Keratinocyte (primary cell): ENCODE measurements around the gene PCSK2.

Source experiments
- CTCF ChIP-seq, 3 experiments: IDR thresholded peaks in 1 of 3; conservative IDR thresholded peaks in 1 of 3; optimal IDR thresholded peaks in 1 of 3; 2 replicates in 2 of 3; 3 replicates in 1 of 3; pipeline versions ENCODE3 to v1.5.1; 2011; ENCODE audit warnings: low read length in 3 of 3, mild to moderate bottlenecking in 3 of 3, moderate library complexity in 2 of 3, control low read depth in 1 of 3, inconsistent platforms in 1 of 3; ENCODE audit not compliant: insufficient read depth in 2 of 3; ENCODE audit errors: extremely low read depth in 1 of 3
- EZH2 ChIP-seq: IDR thresholded peaks from one replicate; pipeline ENCODE4 v1.6.1; 2012; ENCODE audit warnings: inconsistent platforms, mild to moderate bottlenecking, low read length, moderate library complexity

- TF ChIP-seq CTCF (optimal IDR thresholded peaks at IDR 0.05 in 1 of 3, IDR thresholded peaks at IDR 0.05 in 1 of 3, conservative IDR thresholded peaks at IDR 0.05 in 1 of 3; ENCODE audit: extremely low read depth in 1 of 3, insufficient read depth in 2 of 3, low read length in 3 of 3): no peak
- TF ChIP-seq EZH2: no peak
Measured at GRCh38 chr20:17399303-17399985, 172.6 kb downstream of the PCSK2 start.
